Stimulated activated CD8-positive, alpha-beta memory T cell treated with anti-CD3 and anti-CD28 coated beads, Interleukin-4, amount 100 ng/mL, for 48 hours (primary cell): ENCODE measurements around the gene AMPD2.
"Not testable (repeated sequence)": the region's sequence is repeated elsewhere in the genome, so short reads cannot be mapped to it uniquely, and the experiment has no call there.

Experiments
- DNase-seq: peaks from one replicate; pipeline ENCODE4 v3.0.0-alpha.2; 2020

Gene AMPD2

DNA sequence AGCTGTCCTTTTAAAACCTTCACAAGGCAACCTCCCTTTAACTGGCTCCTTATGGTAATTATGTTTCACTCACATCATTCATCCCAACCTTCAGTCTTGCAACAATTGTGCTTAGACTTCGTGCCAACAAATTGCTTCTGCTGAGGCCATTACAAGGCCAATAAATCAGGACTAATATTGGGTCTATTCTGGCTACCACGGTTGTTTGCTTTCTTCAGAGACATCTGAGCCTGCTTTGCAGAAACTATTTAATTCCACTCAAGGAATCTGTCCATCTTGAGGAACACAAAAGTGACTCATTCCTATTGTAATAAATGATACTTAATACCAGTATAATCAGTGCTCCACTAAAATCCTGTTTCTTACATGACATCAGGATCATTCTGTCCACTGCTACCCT, 33.7 kb downstream of the AMPD2 start:
- DNase-seq: no peak

DNA sequence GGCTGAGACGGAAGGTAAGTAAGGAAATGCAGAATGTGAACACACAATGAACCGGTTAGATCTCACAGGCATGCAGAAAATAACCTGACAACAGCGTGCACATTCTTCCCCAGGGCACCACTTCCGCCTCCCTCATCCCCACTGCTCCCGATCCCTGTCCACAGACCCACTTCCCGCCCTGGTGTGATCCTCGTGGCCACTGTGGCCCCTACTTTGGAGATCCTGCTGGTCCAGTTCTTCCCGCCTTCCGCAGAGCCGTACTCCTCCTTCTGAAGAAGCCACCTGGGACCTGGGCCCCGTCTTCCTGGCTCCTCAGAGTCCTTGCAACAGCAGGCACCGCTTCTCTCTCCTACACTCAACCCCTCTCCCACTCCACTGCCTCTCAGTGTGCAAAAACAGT, 34.9 kb downstream of the AMPD2 start:
- no peak for DNase-seq

DNA sequence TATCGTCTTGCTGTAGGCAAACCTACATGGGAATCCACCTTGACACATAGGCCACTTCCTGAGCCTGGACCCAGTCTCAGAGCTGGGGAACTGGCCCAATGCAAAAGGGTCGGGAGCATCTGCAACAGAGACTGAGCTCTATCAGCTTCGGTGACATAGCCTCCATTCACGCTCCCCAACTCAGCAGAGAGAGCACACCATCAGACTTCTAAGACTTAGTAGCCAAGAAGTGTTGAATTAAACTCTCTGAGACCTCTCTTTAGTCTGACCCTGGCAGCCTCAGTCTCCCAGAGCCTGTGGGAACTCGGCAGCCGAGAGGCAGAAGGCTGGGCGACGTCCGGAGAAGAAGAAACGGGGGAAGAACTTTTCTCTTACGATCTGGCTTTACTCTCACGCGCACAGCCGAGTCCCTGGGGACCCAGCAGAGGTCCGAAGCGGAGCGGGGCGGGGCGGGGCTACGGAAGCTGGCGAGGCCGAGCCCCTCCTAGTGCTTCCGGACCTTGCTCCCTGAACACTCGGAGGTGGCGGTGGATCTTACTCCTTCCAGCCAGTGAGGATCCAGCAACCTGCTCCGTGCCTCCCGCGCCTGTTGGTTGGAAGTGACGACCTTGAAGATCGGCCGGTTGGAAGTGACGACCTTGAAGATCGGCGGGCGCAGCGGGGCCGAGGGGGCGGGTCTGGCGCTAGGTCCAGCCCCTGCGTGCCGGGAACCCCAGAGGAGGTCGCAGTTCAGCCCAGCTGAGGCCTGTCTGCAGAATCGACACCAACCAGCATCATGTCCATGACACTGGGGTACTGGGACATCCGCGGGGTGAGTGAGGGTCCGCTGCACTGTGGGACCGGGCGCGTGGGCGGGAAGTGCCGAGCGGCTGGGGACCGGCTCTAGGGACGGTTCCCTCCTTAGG, 36.2 kb downstream of the AMPD2 start, which contains the start of gene GSTM4:
Gene GSTM4, plus strand, starts transcription at position 485 of the 905 bp plus-strand sequence. Its CDS starts 291 bp downstream, at position 776.
- peak; percentile 88 for DNase-seq

DNA sequence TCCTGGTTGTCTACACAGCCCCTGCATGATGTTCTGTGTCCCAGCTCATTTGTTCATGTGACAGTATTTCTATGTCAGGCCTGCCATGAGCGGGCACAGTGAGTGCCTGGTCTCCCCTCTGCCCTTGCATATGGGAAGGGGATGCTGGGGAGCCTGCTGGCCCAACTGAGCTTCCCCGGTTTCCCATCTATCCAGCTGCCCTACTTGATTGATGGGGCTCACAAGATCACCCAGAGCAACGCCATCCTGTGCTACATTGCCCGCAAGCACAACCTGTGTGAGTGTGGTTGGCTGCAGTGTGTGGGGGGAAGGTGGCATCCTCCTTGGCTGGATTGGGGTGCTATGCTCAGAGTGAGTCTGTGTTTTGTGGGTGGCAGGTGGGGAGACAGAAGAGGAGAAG, 37.8 kb downstream of the AMPD2 start:
- no peak for DNase-seq

DNA sequence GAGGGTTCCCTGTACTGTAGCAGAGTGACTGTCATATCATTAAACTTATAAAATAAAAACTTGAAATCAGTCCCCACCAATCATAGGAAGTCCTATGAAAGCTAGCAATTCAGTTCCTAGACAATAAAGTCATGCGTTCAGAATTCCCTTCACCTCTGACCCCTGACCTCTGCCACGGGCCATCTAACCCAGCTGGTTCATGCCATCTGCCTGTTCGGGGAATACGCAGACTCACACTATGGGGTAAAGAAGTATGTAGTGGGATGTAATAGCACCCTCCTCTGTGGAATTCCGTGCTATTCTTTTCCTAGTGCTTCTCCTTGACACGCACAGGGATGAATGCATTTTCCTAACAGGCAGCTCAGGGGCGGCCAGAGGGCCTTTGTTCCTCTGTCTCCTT, 38.3 kb downstream of the AMPD2 start:
- no peak for DNase-seq

DNA sequence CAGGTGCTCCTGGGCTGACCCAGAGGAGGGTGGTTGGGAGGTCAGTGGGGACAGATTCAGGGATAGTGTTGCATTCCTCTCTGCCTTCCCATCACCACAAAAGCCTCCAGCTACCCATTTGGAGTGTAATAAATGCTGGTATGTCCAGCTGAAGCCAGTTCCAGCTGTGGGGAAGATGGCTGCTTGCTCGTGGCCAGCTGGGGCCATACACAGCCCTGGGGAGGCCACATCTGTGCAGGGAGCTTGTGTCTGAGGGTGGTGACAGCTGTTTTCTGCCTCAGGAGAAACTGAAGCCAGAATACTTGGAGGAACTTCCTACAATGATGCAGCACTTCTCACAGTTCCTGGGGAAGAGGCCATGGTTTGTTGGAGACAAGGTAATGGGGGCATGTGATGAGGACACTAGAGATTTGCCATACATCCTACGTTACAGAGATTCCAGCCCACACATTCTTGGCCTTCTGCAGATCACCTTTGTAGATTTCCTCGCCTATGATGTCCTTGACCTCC, 39.0 kb downstream of the AMPD2 start:
- no peak for DNase-seq

DNA sequence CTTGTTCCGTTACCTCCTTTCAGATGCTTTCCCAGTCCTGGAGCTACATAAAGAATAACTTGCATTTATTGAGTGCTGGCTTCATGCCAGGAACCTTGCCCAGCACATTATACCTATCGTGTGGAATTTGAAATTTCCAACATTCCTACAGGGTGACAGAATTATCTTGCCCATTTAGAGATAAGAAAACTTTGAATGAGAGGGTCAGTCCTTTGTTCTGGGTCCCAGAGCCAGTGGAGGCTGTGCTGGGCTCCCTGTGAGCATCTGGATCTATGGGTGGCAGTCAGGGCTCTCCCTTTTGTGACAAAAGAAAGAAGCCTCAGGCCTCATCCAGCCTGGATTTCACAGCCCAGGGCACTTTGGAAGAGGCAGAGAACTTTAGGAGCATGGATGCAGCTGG, 39.5 kb downstream of the AMPD2 start:
- no peak for DNase-seq

DNA sequence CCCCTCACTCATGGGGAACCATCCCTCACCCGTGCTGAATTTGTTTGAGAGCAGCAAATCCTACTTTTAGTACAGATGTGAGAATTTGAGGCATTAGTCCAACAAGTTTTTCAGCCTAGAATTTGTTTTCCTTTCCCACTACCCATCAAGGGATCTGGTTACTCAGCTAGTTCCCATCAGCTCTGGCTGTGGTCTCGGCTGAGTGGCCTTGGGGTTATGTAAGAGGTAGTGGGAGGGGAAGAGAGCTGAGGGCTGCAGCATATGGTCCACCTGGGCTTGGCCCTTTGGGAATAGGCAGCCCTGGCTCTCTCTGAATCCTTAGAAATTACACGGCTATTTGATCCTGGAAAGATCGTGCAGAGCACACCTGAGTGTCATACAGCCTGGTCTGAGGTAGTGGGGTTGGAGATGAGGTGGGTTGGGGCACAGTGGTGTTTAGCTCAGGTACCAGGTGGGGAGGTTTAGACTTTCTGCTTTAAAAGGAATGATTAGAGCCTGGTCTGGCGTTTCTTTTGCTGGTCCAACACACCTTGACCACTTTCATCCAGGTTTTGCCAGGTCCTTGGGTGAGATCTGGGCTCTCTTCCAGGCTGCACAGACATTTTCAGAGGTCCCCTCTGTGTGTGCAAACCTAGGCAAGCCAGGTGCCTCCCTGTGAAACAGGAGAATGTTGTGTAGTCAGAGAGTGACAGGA, 40.5 kb downstream of the AMPD2 start:
- no peak for DNase-seq

DNA sequence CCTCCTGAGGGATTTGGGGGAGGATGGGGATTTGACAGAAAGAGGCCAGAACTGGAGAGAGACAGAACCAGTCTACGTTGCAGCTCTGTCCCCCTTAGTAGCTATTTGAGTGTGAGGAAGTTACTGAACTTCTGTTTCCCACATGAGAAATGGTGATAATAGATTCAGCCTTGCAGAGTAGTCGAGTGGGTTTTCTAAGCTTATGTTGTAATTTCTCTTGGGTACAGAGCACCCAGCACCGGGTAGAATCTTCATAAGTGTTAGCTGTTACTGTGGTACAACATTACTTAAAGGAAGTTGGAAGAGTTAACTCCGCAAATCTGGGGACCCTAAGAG, 41.0 kb downstream of the AMPD2 start:
- DNase-seq: not testable (repeated sequence)

DNA sequence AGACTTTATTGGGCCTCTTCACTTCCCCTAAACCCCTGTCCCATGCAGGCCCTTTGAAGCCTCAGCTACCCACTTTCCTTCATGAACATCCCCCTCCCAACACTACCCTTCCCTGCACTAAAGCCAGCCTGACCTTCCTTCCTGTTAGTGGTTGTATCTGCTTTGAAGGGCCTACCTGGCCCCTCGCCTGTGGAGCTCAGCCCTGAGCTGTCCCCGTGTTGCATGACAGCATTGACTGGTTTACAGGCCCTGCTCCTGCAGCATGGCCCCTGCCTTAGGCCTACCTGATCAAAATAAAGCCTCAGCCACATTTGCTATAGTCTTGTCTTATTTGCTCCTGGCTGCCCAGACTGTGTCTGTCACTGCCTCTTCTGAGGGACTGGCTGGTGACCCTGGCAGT, 41.8 kb downstream of the AMPD2 start:
- no peak for DNase-seq

DNA sequence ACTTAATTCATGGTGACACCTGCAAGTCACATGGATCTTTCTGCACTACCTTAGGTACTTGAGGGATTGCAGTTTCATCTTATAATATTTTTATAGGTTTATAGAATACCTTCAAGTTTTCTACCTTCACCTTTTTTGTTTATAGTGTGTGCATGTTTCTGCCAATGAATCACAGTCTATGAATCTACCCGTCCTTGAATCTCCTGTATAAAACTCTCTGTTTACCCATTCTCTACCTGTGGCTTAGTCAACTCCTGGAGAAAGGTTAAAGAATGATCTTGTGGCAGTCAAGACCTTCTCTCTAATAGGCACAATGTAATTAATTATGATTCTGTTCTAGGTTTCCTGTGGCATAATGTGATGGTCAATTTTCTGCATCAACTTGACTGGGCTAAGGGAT, 45.0 kb downstream of the AMPD2 start:
- DNase-seq: no peak

DNA sequence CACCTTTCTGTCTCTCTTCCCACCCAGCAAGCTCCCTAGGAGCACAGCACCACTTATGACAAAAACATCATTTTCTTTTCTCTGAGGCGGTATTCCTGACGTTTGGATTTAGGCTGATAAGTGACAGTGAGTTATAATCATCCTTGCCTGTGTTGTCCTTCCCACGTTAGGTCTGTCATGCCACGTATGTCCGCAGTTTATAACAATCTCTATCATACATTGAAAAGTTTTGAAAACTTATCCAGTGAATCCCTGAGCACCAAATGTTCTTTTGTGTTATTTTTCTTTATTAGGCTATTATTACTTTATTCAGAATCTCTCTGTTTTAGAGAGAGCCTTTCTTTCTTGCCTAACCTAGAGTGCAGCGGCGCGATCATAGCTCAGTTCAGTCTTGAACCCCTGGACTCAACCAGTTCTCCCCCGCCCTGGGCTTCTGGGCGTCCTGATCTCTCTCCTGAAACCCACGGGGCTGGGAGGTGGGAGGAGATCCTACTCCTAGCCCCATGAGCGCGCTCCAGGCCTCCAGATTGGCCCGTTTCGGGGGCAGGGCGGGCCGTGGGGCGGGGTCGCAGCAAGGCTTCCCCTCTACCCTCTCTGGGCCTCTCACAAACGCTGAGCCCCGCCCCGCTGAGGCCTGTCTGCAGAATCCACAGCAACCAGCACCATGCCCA, 48.0 kb downstream of the AMPD2 start, which contains the start of gene GSTM2:
Gene GSTM2, plus strand, starts transcription at position 606 of the 671 bp plus-strand sequence. Its CDS starts 59 bp downstream, at position 665.
- peak; percentile 87 for DNase-seq

DNA sequence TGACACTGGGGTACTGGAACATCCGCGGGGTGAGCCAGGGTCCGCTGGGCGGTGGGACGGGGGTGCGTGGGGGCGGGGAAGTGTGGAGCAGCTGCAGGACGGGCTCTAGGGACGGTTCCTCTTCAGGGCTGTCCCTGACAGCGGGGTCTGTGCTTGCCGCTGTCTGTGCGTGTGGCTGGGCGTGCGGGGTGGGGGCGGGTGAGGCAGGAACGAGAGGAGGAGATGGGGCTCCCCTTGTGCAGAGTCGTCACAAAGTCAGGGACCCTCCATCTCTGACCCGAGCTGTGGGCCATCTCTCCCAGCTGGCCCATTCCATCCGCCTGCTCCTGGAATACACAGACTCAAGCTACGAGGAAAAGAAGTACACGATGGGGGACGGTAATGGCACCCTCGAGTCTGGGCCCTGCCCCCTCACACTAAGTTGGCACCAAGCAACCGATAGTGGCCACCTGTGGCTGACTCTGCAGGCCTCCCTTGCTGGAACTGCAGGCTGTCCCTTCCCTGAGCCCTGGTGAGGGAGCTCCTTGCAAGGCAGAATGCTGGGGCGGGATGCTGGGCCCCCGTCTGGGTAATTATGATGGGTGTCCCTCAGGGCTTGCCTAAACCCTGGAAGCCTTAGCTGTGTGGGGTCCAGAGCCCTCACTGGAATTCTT, 48.6 kb downstream of the AMPD2 start:
- no peak for DNase-seq

DNA sequence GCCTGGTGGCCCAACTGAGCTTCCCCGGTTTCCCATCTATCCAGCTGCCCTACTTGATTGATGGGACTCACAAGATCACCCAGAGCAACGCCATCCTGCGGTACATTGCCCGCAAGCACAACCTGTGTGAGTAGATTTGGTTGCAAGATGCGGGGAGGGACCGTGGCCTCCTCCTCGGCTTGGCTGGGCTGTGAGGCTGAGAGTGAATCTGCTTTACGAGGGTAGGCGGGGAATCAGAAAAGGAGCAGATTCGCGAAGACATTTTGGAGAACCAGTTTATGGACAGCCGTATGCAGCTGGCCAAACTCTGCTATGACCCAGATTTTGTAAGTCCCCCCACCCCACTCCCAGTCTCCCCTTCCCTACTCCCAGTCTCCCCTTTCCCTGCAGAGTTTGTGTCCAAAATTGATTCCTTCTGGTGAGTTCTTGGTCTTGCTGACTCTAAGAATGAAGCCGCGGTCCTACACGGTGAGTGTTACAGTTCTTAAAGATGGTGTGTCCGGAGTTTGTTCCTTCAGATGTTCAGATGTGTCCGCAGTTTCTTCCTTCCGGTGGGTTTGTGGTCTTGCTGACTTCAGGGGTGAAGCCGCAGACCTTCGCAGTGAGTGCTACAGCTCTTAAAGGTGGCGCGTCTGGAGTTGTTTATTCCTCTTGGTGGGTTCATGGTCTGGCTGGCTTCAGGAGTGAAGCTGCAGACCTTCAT, 49.8 kb downstream of the AMPD2 start:
- DNase-seq: peak; percentile 39

DNA sequence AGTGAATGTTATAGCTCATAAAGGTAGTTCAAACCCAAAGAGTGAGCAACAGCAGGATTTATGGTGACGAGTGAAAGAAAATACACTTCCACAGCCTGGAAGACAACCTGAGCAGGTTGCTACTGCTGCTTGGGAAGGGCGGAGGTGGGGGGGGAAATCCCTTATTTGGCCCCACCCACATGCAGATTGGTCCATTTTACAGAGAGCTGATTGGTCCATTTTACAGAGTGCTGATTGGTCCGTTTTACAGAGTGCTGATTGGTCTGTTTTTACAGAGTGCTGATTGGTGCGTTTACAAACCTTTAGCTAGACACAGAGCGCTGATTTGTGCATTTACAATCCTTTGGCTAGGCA, 50.3 kb downstream of the AMPD2 start:
- DNase-seq: not testable (repeated sequence)

DNA sequence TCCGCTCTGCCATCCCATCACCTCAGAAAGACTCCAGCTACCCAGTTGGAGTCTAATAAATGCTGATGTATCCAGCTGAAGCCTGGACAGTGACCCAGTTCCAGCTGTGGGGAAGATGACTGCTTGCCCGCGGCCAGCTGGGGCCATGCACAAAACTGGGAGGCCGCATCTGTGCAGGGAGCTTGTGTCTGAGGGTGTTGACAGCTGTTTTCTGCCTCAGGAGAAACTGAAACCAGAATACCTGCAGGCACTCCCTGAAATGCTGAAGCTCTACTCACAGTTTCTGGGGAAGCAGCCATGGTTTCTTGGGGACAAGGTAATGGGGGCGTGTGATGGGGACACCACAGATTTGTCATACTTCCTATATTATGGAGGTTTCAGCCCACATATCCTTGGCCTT, 51.4 kb downstream of the AMPD2 start:
- DNase-seq: no peak

DNA sequence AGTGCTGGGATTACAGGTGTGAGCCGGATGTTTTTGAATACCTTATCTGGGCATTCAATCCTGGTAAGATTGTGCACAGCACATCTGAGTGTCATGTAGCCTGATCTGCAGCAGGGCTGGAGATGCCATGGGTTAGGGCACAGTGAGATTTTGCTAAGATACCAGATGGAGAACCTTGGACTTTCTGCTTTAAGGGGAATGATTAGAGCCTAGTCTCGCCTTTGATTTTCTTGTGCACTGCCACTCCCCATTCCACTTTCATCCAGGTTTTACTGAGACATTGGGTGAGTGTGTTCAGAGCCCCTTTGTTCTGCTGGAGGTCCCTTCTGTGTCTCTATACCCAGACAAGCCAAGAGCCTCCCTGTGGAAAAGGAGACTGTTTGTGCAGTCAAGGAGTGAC, 54.2 kb downstream of the AMPD2 start:
- not testable (repeated sequence) for DNase-seq

DNA sequence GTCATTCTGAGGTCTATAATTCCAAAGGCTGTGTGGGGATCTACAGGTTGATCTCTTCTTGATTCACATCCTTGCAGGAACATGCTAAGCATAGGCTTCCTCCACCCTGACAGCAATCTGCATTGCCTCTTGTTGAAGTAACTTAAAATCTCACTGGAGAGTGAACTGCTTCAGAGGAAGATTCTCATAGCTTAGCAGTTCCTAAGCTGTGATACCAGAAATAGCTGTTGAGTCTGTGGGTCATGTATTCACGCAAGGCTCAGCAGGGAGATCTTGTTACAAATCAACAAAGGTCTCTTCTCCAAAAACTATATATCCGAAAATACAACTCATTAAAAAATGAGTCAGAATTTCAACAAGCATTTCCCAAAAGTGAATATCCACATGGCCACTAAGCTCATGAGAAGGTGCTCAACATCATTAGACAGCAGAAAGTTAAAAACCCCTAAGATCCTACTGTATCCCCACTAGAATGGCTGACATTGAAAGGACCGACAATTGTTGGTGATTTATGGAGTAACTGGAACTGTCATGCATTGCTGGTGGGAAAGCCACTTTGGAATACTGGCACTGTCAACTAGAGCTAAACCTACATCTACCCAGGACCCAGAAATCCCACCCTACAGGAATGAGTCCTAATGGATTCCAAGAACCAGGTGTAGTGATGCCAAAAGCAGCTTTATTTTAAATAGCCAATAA, 57.2 kb downstream of the AMPD2 start:
- DNase-seq: not testable (repeated sequence)

DNA sequence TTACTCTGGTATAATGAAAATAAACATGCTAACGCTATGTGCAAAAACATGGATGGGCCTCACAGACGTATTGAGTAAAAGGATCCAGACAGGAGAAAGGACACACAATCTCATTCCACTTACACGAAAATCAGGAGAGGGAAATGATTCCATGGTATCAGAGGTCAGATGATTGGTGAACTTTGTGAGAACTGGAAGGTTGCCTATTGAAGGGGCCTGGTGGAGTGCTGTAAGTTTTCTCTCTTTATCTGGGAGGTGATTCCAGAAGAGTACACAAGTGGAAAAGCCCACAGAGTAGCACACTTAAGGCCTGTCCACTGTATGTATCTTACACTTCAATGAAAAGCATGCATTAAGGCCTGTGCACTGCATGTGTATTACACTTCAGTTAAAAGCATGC, 57.8 kb downstream of the AMPD2 start:
- DNase-seq: no peak

DNA sequence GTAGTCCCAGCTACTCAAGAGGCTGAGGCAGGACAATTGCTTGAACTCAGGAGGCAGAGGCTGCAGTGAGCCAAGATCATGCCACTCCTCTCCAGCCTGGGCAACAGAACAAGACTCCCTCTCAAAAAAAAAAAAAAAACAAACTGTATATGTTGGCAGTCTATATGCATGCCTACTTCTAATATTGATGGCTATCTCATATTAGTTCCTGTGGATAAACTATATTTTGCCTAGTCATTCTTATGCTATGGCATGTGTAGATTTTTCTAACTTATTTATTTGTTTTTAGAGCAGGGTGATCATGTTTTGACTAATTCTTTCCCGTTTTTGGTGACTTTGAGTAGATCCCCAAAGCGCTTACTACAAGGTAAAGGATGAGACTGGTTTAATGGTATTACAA, 59.0 kb downstream of the AMPD2 start:
- DNase-seq: not testable (repeated sequence)
